Testis (tissue), 3 donors: ENCODE results near the gene TSPAN12. TPM values are rescaled to one million over a fixed set of nuclear protein-coding genes. Genes with fewer than 3 reads are reported as not detected.

ENCODE experiments used
- DNase-seq: peaks from one replicate; pipeline ENCODE4 v3.0.0-alpha.2; 2019
- H3K27ac ChIP-seq, 2 donors: fragments of 200-600 bp; sonication (generic); one replicate each; pipeline ENCODE4 v1.5.1; 2019
- H3K27me3 ChIP-seq: fragments of 200-600 bp; sonication (generic); one replicate; pipeline ENCODE4 v1.5.1; 2019
- H3K36me3 ChIP-seq: fragments of 200-600 bp; sonication (generic); one replicate; pipeline ENCODE4 v1.5.1; 2017; ENCODE audit warnings: low read depth; ENCODE audit errors: missing control alignments
- H3K4me1 ChIP-seq: fragments of 200-600 bp; sonication (generic); one replicate; pipeline ENCODE4 v1.5.1; 2019
- H3K4me3 ChIP-seq, 2 donors: fragments of 200-600 bp; sonication (generic); one replicate each; pipeline ENCODE4 v1.5.1; 2017 to 2019
- H3K9me3 ChIP-seq: fragments of 200-600 bp; sonication (generic); one replicate; pipeline ENCODE4 v1.5.1; 2017
- CTCF ChIP-seq, 3 experiments: fragments of 450-650 bp in 2 of 3; fragments of 200-600 bp in 1 of 3; sonication (generic) in 1 of 3; IDR thresholded peaks; one replicate each; pipeline ENCODE4 v1.5.1; 2016 to 2019; ENCODE audit warnings: antibody characterized with exemption in 3 of 3, mild to moderate bottlenecking in 2 of 3, moderate library complexity in 1 of 3
- POLR2A ChIP-seq: fragments of 450-650 bp; IDR thresholded peaks from one replicate; pipeline ENCODE4 v1.6.1; 2017; ENCODE audit warnings: antibody characterized with exemption, mild to moderate bottlenecking, moderate library complexity
- WGBS, 2 donors: methylation state at CpG; one replicate each; pipeline ENCODE4 v1.1.5; 2018; 5-methylcytosine and 5-hydroxymethylcytosine counted together
- intact Hi-C: fragments of 100-400 bp; cut with DNase I; formaldehyde crosslinking; loops from one replicate; pipeline ENCODE4 v1.15.1; 2023; ENCODE audit warnings: low total_unique reads
- polyA plus RNA-seq: library from polyadenylated mRNA; stranded (reverse); fragments of 350-450 nt; fragmentation: Illumina TruSeq; extraction: RNeasy Lipid Tissue Mini Kit (QIAGEN cat#74804); gene quantifications from one replicate; pipeline ENCODE4 v1.2.3, GENCODE V29; 2014; ENCODE audit warnings: low read depth, low replicate concordance; ENCODE audit not compliant: insufficient read depth
- total RNA-seq, 2 donors: library from RNA; depleted of rRNA; stranded (reverse); fragments of >200 nt; gene quantifications; one replicate each; pipeline ENCODE4 v1.2.3, GENCODE V29; 2016

The TSPAN12 gene
- total and polyA plus RNA-seq, 3 donors from 2014 or later: 4.3 to 6.6 (median 6.3) TPM

- Histone ChIP-seq H3K4me3 (no peak overlapping the region), H3K27me3 (no peaks in the 10 kb centered on the region), H3K9me3 (no peaks in the 10 kb centered on the region), H3K27ac (no peak overlapping the region), H3K36me3 (no peaks in the 10 kb centered on the region), H3K4me1 (no peaks in the 10 kb centered on the region)
- DNase-seq: no peak
- intact Hi-C loops: no loop called here
- TF ChIP-seq CTCF (IDR thresholded peaks at IDR 0.05) (no peak), POLR2A (no peak)
- WGBS, 2 donors: 85 to 92% methylated on average over 3 of the region's 3 CpGs
Measured at GRCh38 chr7:120743128-120743527, 114.8 kb downstream of the TSPAN12 start.

GRCh38 chr7:120742372-120742771 lies 115.6 kb downstream of the TSPAN12 start:
- Histone ChIP-seq H3K4me1 (no peaks in the 10 kb centered on the region), H3K36me3 (no peaks in the 10 kb centered on the region), H3K4me3 (no peak overlapping the region), H3K9me3 (no peaks in the 10 kb centered on the region), H3K27ac (no peak overlapping the region), H3K27me3 (no peaks in the 10 kb centered on the region)
- no peak for DNase-seq
- 53 to 57% methylated on average over 5 of the region's 5 CpGs for WGBS, 2 donors
- no peak for TF ChIP-seq POLR2A
- intact Hi-C loops: no loop called here

- DNase-seq: no peak
- H3K27ac ChIP-seq: no peak overlapping the region
- TF ChIP-seq POLR2A: no peak
- TF ChIP-seq CTCF (IDR thresholded peaks at IDR 0.05): no peak
- intact Hi-C loops: no loop called here
- H3K27me3 ChIP-seq: no peaks in the 10 kb centered on the region
- no peaks in the 10 kb centered on the region for H3K9me3 ChIP-seq
- 84 to 87% methylated on average over 7 of the region's 7 CpGs for WGBS, 2 donors
- H3K4me1 ChIP-seq: no peaks in the 10 kb centered on the region
- H3K4me3 ChIP-seq: no peak overlapping the region
- H3K36me3 ChIP-seq: no peaks in the 10 kb centered on the region
Measured at GRCh38 chr7:120741371-120742042, 116.4 kb downstream of the TSPAN12 start.

GRCh38 chr7:120740348-120740747 lies 117.6 kb downstream of the TSPAN12 start:
- Histone ChIP-seq H3K9me3 (no peaks in the 10 kb centered on the region), H3K36me3 (no peaks in the 10 kb centered on the region), H3K27me3 (no peaks in the 10 kb centered on the region), H3K4me1 (no peaks in the 10 kb centered on the region), H3K27ac (no peak overlapping the region), H3K4me3 (no peak overlapping the region)
- DNase-seq: no peak
- intact Hi-C loops: no loop called here
- TF ChIP-seq POLR2A (no peak), CTCF (IDR thresholded peaks at IDR 0.05) (no peak)
- 34 to 60% methylated on average over 3 of the region's 3 CpGs for WGBS, 2 donors

GRCh38 chr7:120738816-120739215 lies 119.1 kb downstream of the TSPAN12 start:
- no peaks in the 10 kb centered on the region for H3K9me3 ChIP-seq
- no peaks in the 10 kb centered on the region for H3K4me1 ChIP-seq
- TF ChIP-seq CTCF (IDR thresholded peaks at IDR 0.05) (no peak), POLR2A (no peak)
- no peaks in the 10 kb centered on the region for H3K36me3 ChIP-seq
- no peak overlapping the region for H3K27ac ChIP-seq
- intact Hi-C loops: no loop called here
- no peak overlapping the region for H3K4me3 ChIP-seq
- no peaks in the 10 kb centered on the region for H3K27me3 ChIP-seq
- DNase-seq: no peak
- 87 to 88% methylated on average over 3 of the region's 3 CpGs for WGBS, 2 donors

Other genes with a start within 250 kb of the TSPAN12 start
- 10 to 100 TPM; 15.9 to 22.7 TPM for gene ING3, start 92.6 kb upstream of the TSPAN12 start, total RNA-seq
- gene ING3, start 92.6 kb upstream of the TSPAN12 start, polyA plus RNA-seq: 14.7 TPM
- gene CPED1, start 130.6 kb upstream of the TSPAN12 start, total RNA-seq: 10 to 100 TPM; 11.8 to 13.1 TPM
- 7.4 TPM for gene CPED1, start 130.6 kb upstream of the TSPAN12 start, polyA plus RNA-seq